Measurements from ENCODE around the gene AEBP2.
"Not testable (repeated sequence)": the region's sequence is repeated elsewhere in the genome, so short reads cannot be mapped to it uniquely, and the experiment has no call there.

AEBP2 gene

GRCh38 chr12:19474147-19474546 is 34.9 kb downstream of the AEBP2 start:
- no peak for DNase-seq (ENCODE audit: insufficient read length, low spot score)
- no peak for FAIRE-seq
- TF ChIP-seq POLR2A (IDR thresholded peaks at IDR 0.05; ENCODE audit: low read depth, low read length): no peak
- no peak for TF ChIP-seq SPI1 (IDR thresholded peaks at IDR 0.05; ENCODE audit: low read depth, low read length)
- no peak for TF ChIP-seq POLR2AphosphoS5 (IDR thresholded peaks at IDR 0.05; ENCODE audit: low read depth, low read length)
- TF ChIP-seq POU2F2 (IDR thresholded peaks at IDR 0.05; ENCODE audit: low read depth, low read length): no peak
- TF ChIP-seq TAF1 (IDR thresholded peaks at IDR 0.05; ENCODE audit: low read depth, low read length): no peak
- no peak for TF ChIP-seq PAX5 (IDR thresholded peaks at IDR 0.05; ENCODE audit: insufficient read depth, low read length, severe bottlenecking)

- not testable (repeated sequence) for FAIRE-seq; DNase-seq (ENCODE audit: insufficient read length, low spot score)
These were observed 36.7 kb downstream of the AEBP2 start for GRCh38 chr12:19475884-19476505.

- DNase-seq (ENCODE audit: insufficient read length, low spot score) (no peak), FAIRE-seq (no peak)
- TF ChIP-seq POU2F2 (IDR thresholded peaks at IDR 0.05; ENCODE audit: low read depth, low read length) (no peak), POLR2AphosphoS5 (IDR thresholded peaks at IDR 0.05; ENCODE audit: low read depth, low read length) (no peak), POLR2A (IDR thresholded peaks at IDR 0.05; ENCODE audit: low read depth, low read length) (no peak), SPI1 (IDR thresholded peaks at IDR 0.05; ENCODE audit: low read depth, low read length) (peak; percentile 50; the same call in 1 of the 2 replicates)
These were observed 37.8 kb downstream of the AEBP2 start for GRCh38 chr12:19477071-19477470.

GRCh38 chr12:19480459-19480858 is 41.2 kb downstream of the AEBP2 start:
- TF ChIP-seq SPI1 (IDR thresholded peaks at IDR 0.05; ENCODE audit: low read depth, low read length) (no peak), POLR2A (IDR thresholded peaks at IDR 0.05; ENCODE audit: low read depth, low read length) (no peak), TAF1 (IDR thresholded peaks at IDR 0.05; ENCODE audit: low read depth, low read length) (no peak), POLR2AphosphoS5 (IDR thresholded peaks at IDR 0.05; ENCODE audit: low read depth, low read length) (no peak), PAX5 (IDR thresholded peaks at IDR 0.05; ENCODE audit: insufficient read depth, low read length, severe bottlenecking) (no peak), POU2F2 (IDR thresholded peaks at IDR 0.05; ENCODE audit: low read depth, low read length) (no peak)
- DNase-seq (ENCODE audit: insufficient read length, low spot score) (no peak), FAIRE-seq (no peak)

GRCh38 chr12:19482036-19482435 is 42.7 kb downstream of the AEBP2 start:
- no peak for FAIRE-seq

GRCh38 chr12:19482551-19483109 is 43.3 kb downstream of the AEBP2 start:
- FAIRE-seq: no peak
- TF ChIP-seq TAF1 (IDR thresholded peaks at IDR 0.05; ENCODE audit: low read depth, low read length): no peak
- TF ChIP-seq SPI1 (IDR thresholded peaks at IDR 0.05; ENCODE audit: low read depth, low read length): peak; percentile 29; the same call in 1 of the 2 replicates
- no peak for DNase-seq (ENCODE audit: insufficient read length, low spot score)

More at GRCh38 chr12:19482036-19482435, 42.7 kb downstream of the AEBP2 start:
- TF ChIP-seq POLR2AphosphoS5 (IDR thresholded peaks at IDR 0.05; ENCODE audit: low read depth, low read length) (no peak), POU2F2 (IDR thresholded peaks at IDR 0.05; ENCODE audit: low read depth, low read length) (no peak), POLR2A (IDR thresholded peaks at IDR 0.05; ENCODE audit: low read depth, low read length) (no peak), PAX5 (IDR thresholded peaks at IDR 0.05; ENCODE audit: insufficient read depth, low read length, severe bottlenecking) (no peak), SPI1 (IDR thresholded peaks at IDR 0.05; ENCODE audit: low read depth, low read length) (no peak), TAF1 (IDR thresholded peaks at IDR 0.05; ENCODE audit: low read depth, low read length) (no peak)
- no peak for DNase-seq (ENCODE audit: insufficient read length, low spot score)

- TF ChIP-seq POU2F2 (IDR thresholded peaks at IDR 0.05; ENCODE audit: low read depth, low read length): no peak
- TF ChIP-seq PAX5 (IDR thresholded peaks at IDR 0.05; ENCODE audit: insufficient read depth, low read length, severe bottlenecking): no peak
- no peak for TF ChIP-seq POLR2A (IDR thresholded peaks at IDR 0.05; ENCODE audit: low read depth, low read length)
- no peak for FAIRE-seq
- DNase-seq (ENCODE audit: insufficient read length, low spot score): no peak
These were observed 44.4 kb downstream of the AEBP2 start for GRCh38 chr12:19483727-19484126.

GRCh38 chr12:19484738-19485137 is 45.4 kb downstream of the AEBP2 start:
- TF ChIP-seq POLR2A (IDR thresholded peaks at IDR 0.05; ENCODE audit: low read depth, low read length): no peak
- no peak for TF ChIP-seq PAX5 (IDR thresholded peaks at IDR 0.05; ENCODE audit: insufficient read depth, low read length, severe bottlenecking)
- no peak for TF ChIP-seq TAF1 (IDR thresholded peaks at IDR 0.05; ENCODE audit: low read depth, low read length)
- no peak for FAIRE-seq
- no peak for DNase-seq (ENCODE audit: insufficient read length, low spot score)

- FAIRE-seq (no peak), DNase-seq (ENCODE audit: insufficient read length, low spot score) (no peak)
- TF ChIP-seq POLR2A (IDR thresholded peaks at IDR 0.05; ENCODE audit: low read depth, low read length) (no peak), PAX5 (IDR thresholded peaks at IDR 0.05; ENCODE audit: insufficient read depth, low read length, severe bottlenecking) (no peak), TAF1 (IDR thresholded peaks at IDR 0.05; ENCODE audit: low read depth, low read length) (no peak), POLR2AphosphoS5 (IDR thresholded peaks at IDR 0.05; ENCODE audit: low read depth, low read length) (no peak), POU2F2 (IDR thresholded peaks at IDR 0.05; ENCODE audit: low read depth, low read length) (no peak), SPI1 (IDR thresholded peaks at IDR 0.05; ENCODE audit: low read depth, low read length) (no peak)
These were observed 45.9 kb downstream of the AEBP2 start for GRCh38 chr12:19485240-19485639.

GRCh38 chr12:19489168-19489567 is 49.9 kb downstream of the AEBP2 start:
- no peak for FAIRE-seq
- TF ChIP-seq POU2F2 (IDR thresholded peaks at IDR 0.05; ENCODE audit: low read depth, low read length) (no peak), POLR2AphosphoS5 (IDR thresholded peaks at IDR 0.05; ENCODE audit: low read depth, low read length) (no peak), PAX5 (IDR thresholded peaks at IDR 0.05; ENCODE audit: insufficient read depth, low read length, severe bottlenecking) (no peak), SPI1 (IDR thresholded peaks at IDR 0.05; ENCODE audit: low read depth, low read length) (no peak), TAF1 (IDR thresholded peaks at IDR 0.05; ENCODE audit: low read depth, low read length) (no peak), POLR2A (IDR thresholded peaks at IDR 0.05; ENCODE audit: low read depth, low read length) (no peak)

More at GRCh38 chr12:19489168-19489567, 49.9 kb downstream of the AEBP2 start:
- DNase-seq (ENCODE audit: insufficient read length, low spot score): no peak
